Astrocyte of the cerebellum (primary cell): Measurements from ENCODE around the gene SLC9A9.

Experiments
- DNase-seq: peaks from one replicate; pipeline ENCODE4 v3.0.0-alpha.2; 2011; ENCODE audit warnings: low read depth
- H3K4me3 ChIP-seq: 2 replicates; pipeline ENCODE4 v1.5.1; 2011; ENCODE audit warnings: mild to moderate bottlenecking, low read depth, low read length, moderate library complexity
- CTCF ChIP-seq: IDR thresholded peaks from 2 replicates; pipeline ENCODE4 v1.5.1; 2012; ENCODE audit warnings: low read length, low read depth, moderate library complexity, mild to moderate bottlenecking; ENCODE audit errors: missing control alignments
- in situ Hi-C: cut with HindIII; loops from 2 replicates; pipeline ENCODE4 v1.10.0; 2017; ENCODE audit warnings: low sequenced_read_pairs

Gene SLC9A9

GRCh38 chr3:143265501-143266070 is 582.7 kb downstream of the SLC9A9 start:
- DNase-seq = no peak
- no peak overlapping the region for H3K4me3 ChIP-seq
- TF ChIP-seq CTCF = no peak
- in situ Hi-C loops = no loop called here

- no peak for TF ChIP-seq CTCF
- no peak for DNase-seq
- no peak overlapping the region for H3K4me3 ChIP-seq
- in situ Hi-C loops = no loop called here
Observed at GRCh38 chr3:143263852-143264513, 584.3 kb downstream of the SLC9A9 start.

- no peak for TF ChIP-seq CTCF
- in situ Hi-C loops = no loop called here
- no peak overlapping the region for H3K4me3 ChIP-seq
- DNase-seq = no peak
Observed at GRCh38 chr3:143261848-143262247, 586.4 kb downstream of the SLC9A9 start.

- in situ Hi-C loops = no loop called here
- no peak for TF ChIP-seq CTCF
- DNase-seq = no peak
- H3K4me3 ChIP-seq = no peak overlapping the region
Observed at GRCh38 chr3:143258692-143259091, 589.6 kb downstream of the SLC9A9 start.

GRCh38 chr3:143256416-143256815 is 591.9 kb downstream of the SLC9A9 start:
- no peak for TF ChIP-seq CTCF

GRCh38 chr3:143255739-143256138 is 592.5 kb downstream of the SLC9A9 start:
- no peak for TF ChIP-seq CTCF
- no peak for DNase-seq
- no peak overlapping the region for H3K4me3 ChIP-seq
- in situ Hi-C loops = no loop called here

More at GRCh38 chr3:143256416-143256815, 591.9 kb downstream of the SLC9A9 start:
- H3K4me3 ChIP-seq = no peak overlapping the region
- no peak for DNase-seq
- in situ Hi-C loops = no loop called here

- DNase-seq = no peak
- no peak for TF ChIP-seq CTCF
- in situ Hi-C loops = no loop called here
- no peak overlapping the region for H3K4me3 ChIP-seq
Observed at GRCh38 chr3:143252931-143253330, 595.3 kb downstream of the SLC9A9 start.
